Measurements from ENCODE around the gene KSR1. TPM values are rescaled to one million over a fixed set of nuclear protein-coding genes. Genes with fewer than 3 reads are reported as not detected.
"Not testable (repeated sequence)": the region's sequence is repeated elsewhere in the genome, so short reads cannot be mapped to it uniquely, and the experiment has no call there.

The KSR1 gene
- total RNA-seq, 1 donor, result 15.5 TPM

- H3K4me3 ChIP-seq (ENCODE audit: low read depth, low read length), result no peak overlapping the region
- no peak for TF ChIP-seq CTCF (IDR thresholded peaks at IDR 0.05; ENCODE audit: insufficient read depth, low read depth, low read length)
- no peak for DNase-seq (ENCODE audit: low read depth)
These were observed 27.3 kb upstream of the KSR1 start for GRCh38 chr17:27428781-27429505.

- no peak for TF ChIP-seq CTCF (IDR thresholded peaks at IDR 0.05; ENCODE audit: insufficient read depth, low read depth, low read length)
- no peak overlapping the region for H3K4me3 ChIP-seq (ENCODE audit: low read depth, low read length)
- DNase-seq (ENCODE audit: low read depth), result no peak
These were observed 26.4 kb upstream of the KSR1 start for GRCh38 chr17:27429666-27430382.

DNA sequence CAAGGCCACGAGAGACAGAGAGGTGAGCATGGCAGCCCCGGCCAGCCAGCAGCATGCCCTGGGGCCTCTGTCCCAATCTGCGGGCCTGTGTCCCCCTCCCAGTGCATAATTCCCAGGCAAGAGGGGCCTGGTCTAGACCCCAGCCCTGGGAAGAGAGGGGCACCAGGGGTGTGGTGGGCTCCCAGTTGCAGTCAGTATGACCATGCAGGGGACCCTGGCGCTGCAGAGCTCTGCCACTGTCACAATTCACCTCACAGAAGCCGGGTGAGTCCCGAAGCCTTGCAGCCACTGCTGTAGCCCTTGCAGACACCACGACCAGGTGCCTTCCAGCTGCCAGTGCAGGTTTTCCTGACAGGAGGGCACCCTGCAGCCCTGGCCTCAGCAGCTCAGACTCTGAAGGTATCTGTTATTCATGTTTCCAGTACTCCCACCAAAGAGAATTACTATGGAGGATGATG lies 25.8 kb upstream of the KSR1 start:
- H3K4me3 ChIP-seq (ENCODE audit: low read depth, low read length), result no peak overlapping the region
- no peak for TF ChIP-seq CTCF (IDR thresholded peaks at IDR 0.05; ENCODE audit: insufficient read depth, low read depth, low read length)
- DNase-seq (ENCODE audit: low read depth), result no peak

DNA sequence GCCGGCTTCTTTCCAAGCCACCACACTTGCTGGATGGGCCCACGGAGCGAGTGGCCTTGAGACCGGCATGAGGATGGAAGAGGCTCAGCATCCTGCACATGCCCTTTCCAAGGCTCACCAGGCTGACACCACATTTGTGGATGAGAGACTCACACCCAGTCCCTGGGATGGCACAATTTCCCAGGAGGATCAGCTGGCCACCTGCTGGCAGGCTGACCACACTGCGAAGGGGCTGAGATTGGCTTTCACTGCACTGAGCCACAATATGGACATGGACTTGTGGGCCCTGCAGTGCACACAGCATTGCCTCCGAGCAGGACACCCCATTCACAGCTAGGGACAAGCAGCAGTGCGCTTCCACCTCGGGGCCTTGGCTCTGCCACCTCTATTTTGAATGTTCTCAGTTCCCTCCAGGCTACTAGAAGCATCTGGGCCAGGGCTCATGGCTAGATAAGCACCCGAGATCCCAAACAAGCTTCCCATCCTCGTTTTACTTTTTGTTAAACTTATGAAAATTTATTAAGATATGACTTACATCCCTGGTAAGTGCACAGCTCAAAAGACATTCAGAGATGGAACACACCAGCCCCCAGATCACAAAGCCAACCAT lies 25.3 kb upstream of the KSR1 start:
- H3K4me3 ChIP-seq (ENCODE audit: low read depth, low read length), result no peak overlapping the region
- TF ChIP-seq CTCF (IDR thresholded peaks at IDR 0.05; ENCODE audit: insufficient read depth, low read depth, low read length), result peak; percentile 83
- DNase-seq (ENCODE audit: low read depth), result peak; percentile 59

- H3K4me3 ChIP-seq (ENCODE audit: low read depth, low read length), result no peak overlapping the region
- no peak for DNase-seq (ENCODE audit: low read depth)
- TF ChIP-seq CTCF (IDR thresholded peaks at IDR 0.05; ENCODE audit: insufficient read depth, low read depth, low read length), result no peak
These were observed 22.7 kb upstream of the KSR1 start for GRCh38 chr17:27433521-27433920.

GRCh38 chr17:27435431-27436070 lies 20.7 kb upstream of the KSR1 start:
- H3K4me3 ChIP-seq (ENCODE audit: low read depth, low read length), result not testable (repeated sequence)
- peak; percentile 93 for DNase-seq (ENCODE audit: low read depth)

Measured in fibroblast of villous mesenchyme (primary cell).